ENCODE measurements around the gene CPED1.

- TF ChIP-seq POLR2AphosphoS5 (IDR thresholded peaks at IDR 0.05; ENCODE audit: borderline replicate concordance, low read depth, low read length) (no peak), EZH2 (IDR thresholded peaks at IDR 0.05) (no peak)
These were observed 1.9 kb upstream of the CPED1 start for GRCh38 chr7:120986650-120987049.
